Parathyroid adenoma (tissue), 2 donors: ENCODE results near the gene LRRC4C.

Source experiments
- H2AFZ ChIP-seq: fragments of 300-600 bp; sonication (generic); one replicate; pipeline ENCODE4 v1.7.0; 2017; ENCODE audit warnings: antibody characterized with exemption, mild to moderate bottlenecking
- H3K27ac ChIP-seq: fragments of 300-600 bp; sonication (generic); one replicate; pipeline ENCODE4 v1.7.0; 2017
- H3K27me3 ChIP-seq: fragments of 300-600 bp; sonication (generic); one replicate; pipeline ENCODE4 v1.7.0; 2017; ENCODE audit warnings: low read length; ENCODE audit not compliant: control insufficient read depth, insufficient read depth
- H3K36me3 ChIP-seq: fragments of 300-600 bp; sonication (generic); one replicate; pipeline ENCODE4 v1.7.0; 2017; ENCODE audit warnings: low read length; ENCODE audit not compliant: control insufficient read depth, insufficient read depth
- H3K4me1 ChIP-seq: fragments of 300-600 bp; sonication (generic); one replicate; pipeline ENCODE4 v1.7.0; 2017; ENCODE audit warnings: control low read depth
- H3K4me2 ChIP-seq: fragments of 300-600 bp; sonication (generic); one replicate; pipeline ENCODE4 v1.7.0; 2017; ENCODE audit warnings: low read length
- H3K4me3 ChIP-seq: fragments of 300-600 bp; sonication (generic); one replicate; pipeline ENCODE4 v1.7.0; 2017; ENCODE audit warnings: low read depth, low read length
- H3K79me2 ChIP-seq: fragments of 300-600 bp; sonication (generic); one replicate; pipeline ENCODE4 v1.7.0; 2017; ENCODE audit warnings: control low read depth
- H3K9ac ChIP-seq: fragments of 300-600 bp; sonication (generic); one replicate; pipeline ENCODE4 v1.7.0; 2017; ENCODE audit warnings: mild to moderate bottlenecking
- H3K9me3 ChIP-seq: fragments of 300-600 bp; sonication (generic); one replicate; pipeline ENCODE4 v1.7.0; 2017; ENCODE audit warnings: low read length; ENCODE audit not compliant: control insufficient read depth
- TF ChIP-seq, protein P1 (sequence below): fragments of 300-600 bp; sonication (generic); IDR thresholded peaks from one replicate; pipeline ENCODE4 v1.7.0; 2017; ENCODE audit warnings: antibody characterized with exemption, mild to moderate bottlenecking
- donor health status: primary hyperparathyroidism.

Gene LRRC4C

DNA sequence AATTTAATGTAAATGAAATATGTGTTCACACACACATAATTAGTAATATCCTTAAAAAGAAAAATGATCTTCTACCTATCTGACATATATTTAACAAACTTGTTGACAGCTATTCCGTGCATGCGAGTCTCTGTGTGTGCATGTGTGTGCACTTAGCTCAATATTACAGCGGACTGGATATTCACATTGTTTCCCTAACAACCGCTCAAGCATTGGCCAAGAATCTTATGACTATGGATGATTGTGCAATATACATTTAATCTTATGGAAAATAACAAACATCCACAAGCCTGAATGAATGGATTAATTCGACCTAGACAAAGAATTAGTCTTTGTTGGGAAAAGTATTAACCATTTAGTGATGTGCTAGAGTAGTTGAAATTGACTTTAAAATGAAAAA, 1078.6 kb downstream of the LRRC4C start:
- H3K9ac ChIP-seq: no peak overlapping the region
- no peaks in the 10 kb centered on the region for H3K79me2 ChIP-seq
- no peaks in the 10 kb centered on the region for H3K9me3 ChIP-seq
- no peak overlapping the region for H3K4me2 ChIP-seq
- TF ChIP-seq, protein P1, sequence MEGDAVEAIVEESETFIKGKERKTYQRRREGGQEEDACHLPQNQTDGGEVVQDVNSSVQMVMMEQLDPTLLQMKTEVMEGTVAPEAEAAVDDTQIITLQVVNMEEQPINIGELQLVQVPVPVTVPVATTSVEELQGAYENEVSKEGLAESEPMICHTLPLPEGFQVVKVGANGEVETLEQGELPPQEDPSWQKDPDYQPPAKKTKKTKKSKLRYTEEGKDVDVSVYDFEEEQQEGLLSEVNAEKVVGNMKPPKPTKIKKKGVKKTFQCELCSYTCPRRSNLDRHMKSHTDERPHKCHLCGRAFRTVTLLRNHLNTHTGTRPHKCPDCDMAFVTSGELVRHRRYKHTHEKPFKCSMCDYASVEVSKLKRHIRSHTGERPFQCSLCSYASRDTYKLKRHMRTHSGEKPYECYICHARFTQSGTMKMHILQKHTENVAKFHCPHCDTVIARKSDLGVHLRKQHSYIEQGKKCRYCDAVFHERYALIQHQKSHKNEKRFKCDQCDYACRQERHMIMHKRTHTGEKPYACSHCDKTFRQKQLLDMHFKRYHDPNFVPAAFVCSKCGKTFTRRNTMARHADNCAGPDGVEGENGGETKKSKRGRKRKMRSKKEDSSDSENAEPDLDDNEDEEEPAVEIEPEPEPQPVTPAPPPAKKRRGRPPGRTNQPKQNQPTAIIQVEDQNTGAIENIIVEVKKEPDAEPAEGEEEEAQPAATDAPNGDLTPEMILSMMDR: no peak
- no peak overlapping the region for H3K27ac ChIP-seq
- no peaks in the 10 kb centered on the region for H3K27me3 ChIP-seq
- H2AFZ ChIP-seq: no peak overlapping the region
- H3K36me3 ChIP-seq: no peaks in the 10 kb centered on the region
- H3K4me3 ChIP-seq: no peak overlapping the region
- no peaks in the 10 kb centered on the region for H3K4me1 ChIP-seq

DNA sequence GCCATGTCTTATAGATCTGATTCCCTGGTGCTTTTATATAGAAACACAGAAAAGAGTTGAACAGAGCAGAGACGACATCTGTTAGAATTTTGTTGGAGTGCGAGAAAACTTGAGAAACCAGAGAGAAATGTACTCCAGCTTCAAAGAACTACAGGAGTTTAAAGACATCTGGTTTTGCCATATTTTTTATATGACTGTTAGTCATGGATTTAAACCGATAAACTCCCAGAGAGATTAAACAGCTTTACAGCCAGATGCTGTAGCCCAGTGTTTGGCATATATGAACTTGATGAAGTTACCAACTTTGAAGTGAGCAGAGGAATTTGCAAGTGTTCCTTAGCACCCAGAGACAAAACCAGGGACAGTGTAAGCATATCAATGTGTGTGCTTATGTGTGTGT, 1083.1 kb downstream of the LRRC4C start:
- TF ChIP-seq, protein P1: no peak
- H3K4me3 ChIP-seq: no peak overlapping the region

DNA sequence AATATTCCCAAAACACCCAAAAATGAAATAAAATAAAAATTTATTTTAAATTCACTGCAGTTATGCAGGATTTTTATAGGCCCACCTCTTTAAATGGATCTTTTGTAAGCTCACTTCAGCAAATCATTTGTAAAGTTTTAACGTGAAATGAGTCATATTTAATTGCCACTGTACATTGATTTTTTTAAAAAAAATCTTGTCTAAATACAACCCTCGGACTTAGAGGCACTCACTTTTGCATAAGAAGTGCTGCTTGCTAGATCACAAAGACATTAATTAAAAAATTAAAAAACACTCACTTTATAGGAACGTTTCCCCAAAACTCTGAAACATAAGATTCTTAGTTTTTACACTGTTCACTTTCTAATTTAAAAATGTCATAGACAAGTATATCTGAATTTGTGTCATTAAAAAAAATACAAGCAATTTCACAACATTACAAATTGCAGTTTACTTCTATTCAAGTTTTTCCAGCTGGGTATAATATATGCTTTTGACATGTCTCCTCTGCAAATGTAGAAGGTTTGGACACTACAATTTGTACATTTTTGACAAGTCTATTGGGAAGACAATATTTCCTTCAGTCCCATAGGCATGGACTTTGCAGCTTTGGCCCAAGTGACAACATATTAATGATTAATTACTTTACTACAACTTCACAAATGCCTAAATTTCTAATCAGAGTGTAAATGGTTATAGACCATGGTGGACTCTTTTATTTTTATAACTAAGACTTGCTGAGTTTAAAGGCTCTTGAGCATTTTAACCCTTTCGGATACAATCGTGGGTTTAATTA, 1088.4 kb downstream of the LRRC4C start:
- Histone ChIP-seq H3K4me3 (no peak overlapping the region), H2AFZ (no peak overlapping the region), H3K9me3 (no peaks in the 10 kb centered on the region), H3K4me2 (no peak overlapping the region), H3K4me1 (no peaks in the 10 kb centered on the region), H3K27me3 (no peaks in the 10 kb centered on the region), H3K27ac (no peak overlapping the region), H3K9ac (no peak overlapping the region), H3K79me2 (no peaks in the 10 kb centered on the region), H3K36me3 (no peaks in the 10 kb centered on the region)
- TF ChIP-seq, protein P1: no peak

More for the DNA sequence above, 1083.1 kb downstream of the LRRC4C start:
- H2AFZ ChIP-seq: no peak overlapping the region
- no peak overlapping the region for H3K9ac ChIP-seq
- H3K27me3 ChIP-seq: no peaks in the 10 kb centered on the region
- H3K4me2 ChIP-seq: no peak overlapping the region
- no peaks in the 10 kb centered on the region for H3K79me2 ChIP-seq
- no peaks in the 10 kb centered on the region for H3K9me3 ChIP-seq
- no peaks in the 10 kb centered on the region for H3K36me3 ChIP-seq
- no peak overlapping the region for H3K27ac ChIP-seq
- H3K4me1 ChIP-seq: no peaks in the 10 kb centered on the region

DNA sequence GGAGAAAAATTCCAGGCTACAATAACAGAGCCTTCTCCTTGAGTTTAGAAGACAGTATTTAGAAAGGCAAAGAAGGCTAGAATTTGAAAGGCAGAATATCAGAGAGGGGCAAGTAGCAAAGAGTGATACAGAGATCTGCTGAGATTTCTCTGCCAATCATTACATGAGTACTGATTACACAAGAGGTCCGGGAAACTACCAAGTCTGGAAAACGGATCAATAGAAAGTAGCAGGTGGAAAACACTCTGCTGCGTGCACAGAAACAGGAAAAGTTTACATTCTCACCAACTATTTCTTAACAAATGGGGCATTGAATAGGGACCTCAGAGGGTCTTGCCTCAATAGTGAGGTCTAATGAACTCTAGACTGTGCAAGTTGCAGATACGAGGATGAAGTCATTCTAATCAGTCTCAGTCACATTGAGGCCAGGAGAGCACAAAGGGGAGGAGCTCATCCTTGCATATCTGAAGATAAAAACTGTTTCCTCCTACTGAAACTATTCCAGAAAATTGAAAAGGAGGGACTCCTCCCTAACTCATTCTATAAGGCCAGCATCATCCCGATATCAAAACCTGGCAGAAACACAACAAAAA, 1099.2 kb downstream of the LRRC4C start:
- no peaks in the 10 kb centered on the region for H3K79me2 ChIP-seq
- no peaks in the 10 kb centered on the region for H3K9me3 ChIP-seq
- no peak overlapping the region for H2AFZ ChIP-seq
- TF ChIP-seq, protein P1: no peak
- no peak overlapping the region for H3K4me2 ChIP-seq
- H3K27me3 ChIP-seq: no peaks in the 10 kb centered on the region
- H3K4me1 ChIP-seq: no peaks in the 10 kb centered on the region
- H3K4me3 ChIP-seq: no peak overlapping the region
- no peak overlapping the region for H3K27ac ChIP-seq
- H3K36me3 ChIP-seq: no peaks in the 10 kb centered on the region
- no peak overlapping the region for H3K9ac ChIP-seq
